PC-3 (cell line): ENCODE results near the gene SOCS2. TPM values are rescaled to one million over a fixed set of nuclear protein-coding genes. Genes with fewer than 3 reads are reported as not detected.
A peak's percentile ranks its signal among the peaks of the same experiment; 100 is the strongest.

ENCODE experiments used
- ATAC-seq: fragments of 200-7000 bp; cut with Tn5 transposase; 2 replicates; pipeline ENCODE4 v1.9.1; 2020; ENCODE audit warnings: mild to moderate bottlenecking, moderate library complexity
- BruUV-seq: library from RNA; stranded (reverse); fragments of 400-500 nt; replicated peaks from 2 replicates; lab custom pipeline; 2021; lab: Mats Ljungman, UMichigan
- CTCF ChIA-PET: fragments of 300-600 bp; sonication (Branson Sonifier 250); formaldehyde crosslinking; loops from one replicate; lab custom pipeline; 2022; ENCODE audit warnings: antibody characterized with exemption; lab: Charles Lee
- POLR2A ChIA-PET: fragments of 300-600 bp; sonication (Branson Sonifier 250); formaldehyde crosslinking; loops from one replicate; lab custom pipeline; 2022; ENCODE audit warnings: antibody characterized with exemption; ENCODE audit not compliant: unreplicated experiment; lab: Charles Lee
- DNase-seq: peaks from one replicate; pipeline ENCODE4 v3.0.0-alpha.2; 2015
- H2AFZ ChIP-seq: fragments of 300-600 bp; sonication (generic); 2 replicates; pipeline ENCODE4 v1.6.0; 2016; ENCODE audit warnings: antibody characterized with exemption, low read length
- H3F3A ChIP-seq: fragments of 300-600 bp; sonication (generic); one replicate; pipeline ENCODE4 v1.6.0; 2017; ENCODE audit warnings: antibody characterized with exemption, low read length, control low read depth, mild to moderate bottlenecking; ENCODE audit not compliant: unreplicated experiment
- H3K27ac ChIP-seq: fragments of 300-600 bp; sonication (generic); 2 replicates; pipeline ENCODE4 v1.5.1; 2016; ENCODE audit warnings: mild to moderate bottlenecking, low read length
- H3K27me3 ChIP-seq: fragments of 300-600 bp; sonication (generic); 2 replicates; pipeline ENCODE4 v1.6.1; 2016; ENCODE audit warnings: low read length, mixed read lengths
- H3K36me3 ChIP-seq: fragments of 300-600 bp; sonication (generic); 2 replicates; pipeline ENCODE4 v1.6.1; 2016; ENCODE audit warnings: low read depth, mixed run types, low read length, mixed read lengths
- H3K4me1 ChIP-seq: fragments of 300-600 bp; sonication (generic); 2 replicates; pipeline ENCODE4 v1.5.1; 2016; ENCODE audit warnings: low read length; ENCODE audit not compliant: insufficient read depth
- H3K4me2 ChIP-seq: fragments of 300-600 bp; sonication (generic); 2 replicates; pipeline ENCODE4 v1.6.0; 2016; ENCODE audit warnings: low read length
- H3K4me3 ChIP-seq: fragments of 300-600 bp; sonication (generic); 2 replicates; pipeline ENCODE4 v1.5.1; 2016; ENCODE audit warnings: mild to moderate bottlenecking, low read length, mixed read lengths
- H3K79me2 ChIP-seq: fragments of 300-600 bp; sonication (generic); 2 replicates; pipeline ENCODE4 v1.6.1; 2017; ENCODE audit warnings: low read length, mixed read lengths
- H3K9ac ChIP-seq: fragments of 300-600 bp; sonication (generic); 2 replicates; pipeline ENCODE4 v1.6.0; 2016; ENCODE audit warnings: mild to moderate bottlenecking, low read length
- H3K9me2 ChIP-seq: fragments of 300-600 bp; sonication (generic); replicated peaks from 2 replicates; pipeline ENCODE4 v1.6.1; 2016; ENCODE audit warnings: mixed run types, low read length, mixed read lengths
- H3K9me3 ChIP-seq: fragments of 300-600 bp; sonication (generic); 2 replicates; pipeline ENCODE4 v1.6.1; 2016; ENCODE audit warnings: low read length, mixed read lengths
- H4K20me1 ChIP-seq: fragments of 300-600 bp; sonication (generic); 2 replicates; pipeline ENCODE4 v1.6.1; 2016; ENCODE audit warnings: low read length, mixed read lengths
- EZH2 ChIP-seq: fragments of 300-600 bp; sonication (generic); IDR thresholded peaks from one replicate; pipeline ENCODE4 v1.6.1; 2017; ENCODE audit warnings: antibody characterized with exemption, mild to moderate bottlenecking, low read length; ENCODE audit not compliant: unreplicated experiment
- EZH2phosphoT487 ChIP-seq: fragments of 300-600 bp; sonication (generic); IDR thresholded peaks from 2 replicates; pipeline ENCODE4 v1.6.1; 2018; ENCODE audit warnings: mild to moderate bottlenecking, antibody characterized with exemption, low read length, borderline replicate concordance
- intact Hi-C: fragments of 100-400 bp; cut with micrococcal nuclease; formaldehyde crosslinking; loops from 2 replicates; pipeline ENCODE4 v1.9.0; 2023
- total RNA-seq: library from RNA; depleted of rRNA; stranded (reverse); fragments of >200 nt; gene quantifications from 2 replicates; pipeline ENCODE4 v1.2.3, GENCODE V29; 2014
- TF ChIP-seq, protein P1 (sequence below): fragments of 300-600 bp; sonication (generic); conservative IDR thresholded peaks from 2 replicates; pipeline ENCODE4 v1.5.1; 2017; ENCODE audit warnings: antibody characterized with exemption, low read depth, mild to moderate bottlenecking, low read length

The SOCS2 gene
- total RNA-seq, 1 experiment from 2014 or later, result 28.9 TPM

- ATAC-seq, result no peak
- no peaks in the 10 kb centered on the region for H4K20me1 ChIP-seq
Observed at GRCh38 chr12:93592641-93593406, 20.3 kb downstream of the SOCS2 start.

DNA sequence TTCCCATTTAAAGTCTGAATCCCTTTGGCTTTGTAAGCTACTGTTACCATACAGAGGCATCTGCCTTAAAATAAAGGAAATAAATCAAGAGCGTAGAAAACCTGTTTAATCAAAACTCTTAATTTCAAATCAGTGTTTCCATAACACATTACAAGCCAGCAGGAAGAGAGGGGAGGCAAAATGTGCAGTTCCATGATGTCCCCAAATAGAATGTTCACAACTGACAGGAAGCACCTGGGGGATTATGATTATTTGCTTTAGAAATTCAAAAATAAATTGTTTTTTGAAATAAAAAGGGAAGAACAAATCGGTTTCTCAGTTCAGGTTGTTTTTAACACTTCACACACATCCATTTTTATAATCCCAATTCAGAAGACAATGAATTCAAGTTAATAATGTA lies 21.4 kb downstream of the SOCS2 start:
- Histone ChIP-seq H2AFZ (no peak overlapping the region), H3K79me2 (no peaks in the 10 kb centered on the region), H3F3A (no peaks in the 10 kb centered on the region), H4K20me1 (no peaks in the 10 kb centered on the region), H3K9ac (no peak overlapping the region), H3K27ac (no peak overlapping the region), H3K4me1 (no peaks in the 10 kb centered on the region), H3K4me2 (no peak overlapping the region), H3K4me3 (no peak overlapping the region), H3K9me3 (no peaks in the 10 kb centered on the region), H3K36me3 (no peaks in the 10 kb centered on the region), H3K27me3 (no peaks in the 10 kb centered on the region), H3K9me2 (no peaks in the 10 kb centered on the region)
- no peak for ATAC-seq
- TF ChIP-seq EZH2 (no peak), EZH2phosphoT487 (no peak)
- TF ChIP-seq, protein P1, sequence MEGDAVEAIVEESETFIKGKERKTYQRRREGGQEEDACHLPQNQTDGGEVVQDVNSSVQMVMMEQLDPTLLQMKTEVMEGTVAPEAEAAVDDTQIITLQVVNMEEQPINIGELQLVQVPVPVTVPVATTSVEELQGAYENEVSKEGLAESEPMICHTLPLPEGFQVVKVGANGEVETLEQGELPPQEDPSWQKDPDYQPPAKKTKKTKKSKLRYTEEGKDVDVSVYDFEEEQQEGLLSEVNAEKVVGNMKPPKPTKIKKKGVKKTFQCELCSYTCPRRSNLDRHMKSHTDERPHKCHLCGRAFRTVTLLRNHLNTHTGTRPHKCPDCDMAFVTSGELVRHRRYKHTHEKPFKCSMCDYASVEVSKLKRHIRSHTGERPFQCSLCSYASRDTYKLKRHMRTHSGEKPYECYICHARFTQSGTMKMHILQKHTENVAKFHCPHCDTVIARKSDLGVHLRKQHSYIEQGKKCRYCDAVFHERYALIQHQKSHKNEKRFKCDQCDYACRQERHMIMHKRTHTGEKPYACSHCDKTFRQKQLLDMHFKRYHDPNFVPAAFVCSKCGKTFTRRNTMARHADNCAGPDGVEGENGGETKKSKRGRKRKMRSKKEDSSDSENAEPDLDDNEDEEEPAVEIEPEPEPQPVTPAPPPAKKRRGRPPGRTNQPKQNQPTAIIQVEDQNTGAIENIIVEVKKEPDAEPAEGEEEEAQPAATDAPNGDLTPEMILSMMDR, result no peak
- intact Hi-C loops, result no loop called here
- no peak for DNase-seq
- BruUV-seq, result no TSS peak
- ChIA-PET CTCF (no interaction called here), POLR2A (interaction anchor here (0.6 to 0.7 kb wide), 2 partner anchors 18 to 506 kb away, joined by 5 read pairs; no protein-coding TSS in a partner anchor)

More at GRCh38 chr12:93592641-93593406, 20.3 kb downstream of the SOCS2 start:
- H3F3A ChIP-seq, result no peaks in the 10 kb centered on the region
- no peaks in the 10 kb centered on the region for H3K4me1 ChIP-seq
- H3K27me3 ChIP-seq, result no peaks in the 10 kb centered on the region
- DNase-seq, result no peak
- H3K9ac ChIP-seq, result no peak overlapping the region
- BruUV-seq, result no TSS peak
- TF ChIP-seq, protein P1, result no peak
- TF ChIP-seq EZH2phosphoT487 (no peak), EZH2 (no peak)
- no peaks in the 10 kb centered on the region for H3K9me3 ChIP-seq
- no peaks in the 10 kb centered on the region for H3K9me2 ChIP-seq
- H3K36me3 ChIP-seq, result no peaks in the 10 kb centered on the region
- H2AFZ ChIP-seq, result no peak overlapping the region
- no peak overlapping the region for H3K4me3 ChIP-seq
- H3K79me2 ChIP-seq, result no peaks in the 10 kb centered on the region
- H3K27ac ChIP-seq, result no peak overlapping the region
- CTCF ChIA-PET, result interaction anchor here (0.6 kb wide), 1 partner anchor 55 kb away, joined by 5 read pairs; no protein-coding TSS in a partner anchor
- intact Hi-C loops, result no loop called here
- POLR2A ChIA-PET, result no interaction called here
- no peak overlapping the region for H3K4me2 ChIP-seq

DNA sequence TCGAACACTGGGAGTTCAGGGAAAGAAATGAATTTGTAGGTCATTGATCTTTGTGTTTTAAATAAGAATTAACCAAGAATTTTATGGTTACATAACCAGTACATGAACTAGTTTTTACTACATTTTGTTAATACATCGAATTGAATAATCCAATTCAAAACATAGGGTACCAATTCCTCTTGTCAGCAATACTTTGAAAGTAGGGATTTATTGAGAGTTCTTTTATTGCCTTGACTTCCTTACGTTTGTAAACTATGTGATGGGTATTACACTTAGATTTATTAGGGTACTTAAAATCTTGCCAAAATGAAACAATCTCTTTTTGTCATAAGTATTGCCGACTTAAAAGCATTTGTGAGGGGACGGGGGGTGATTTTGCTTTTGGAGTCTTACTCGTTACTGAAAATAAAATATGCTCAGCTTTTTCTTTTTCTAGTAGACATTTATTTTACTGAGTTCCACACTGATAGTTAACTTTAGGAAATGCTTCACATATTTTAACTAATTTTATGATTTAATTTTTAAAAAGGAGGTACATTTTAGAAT lies 22.4 kb downstream of the SOCS2 start:
- H3K4me2 ChIP-seq, result no peak overlapping the region
- H3F3A ChIP-seq, result no peaks in the 10 kb centered on the region
- no peaks in the 10 kb centered on the region for H3K9me3 ChIP-seq
- 0 out of 2 replicates have a peak overlapping the region, but pooled peaks have one; percentile 5 for H2AFZ ChIP-seq
- no peak overlapping the region for H3K27ac ChIP-seq
- no peak for DNase-seq
- no TSS peak for BruUV-seq
- no peak overlapping the region for H3K9ac ChIP-seq
- ChIA-PET CTCF (no interaction called here), POLR2A (no interaction called here)
- intact Hi-C loops, result no loop called here
- H3K36me3 ChIP-seq, result no peaks in the 10 kb centered on the region
- no peaks in the 10 kb centered on the region for H3K79me2 ChIP-seq
- TF ChIP-seq EZH2, result no peak
- no peak for TF ChIP-seq EZH2phosphoT487
- no peaks in the 10 kb centered on the region for H3K9me2 ChIP-seq
- no peaks in the 10 kb centered on the region for H3K4me1 ChIP-seq
- no peak overlapping the region for H3K4me3 ChIP-seq
- H4K20me1 ChIP-seq, result no peaks in the 10 kb centered on the region
- no peaks in the 10 kb centered on the region for H3K27me3 ChIP-seq
- ATAC-seq, result no peak
